Mesothelial cell of epicardium (in vitro differentiated cells): ENCODE results near the gene ZBTB3. TPM values are rescaled to one million over a fixed set of nuclear protein-coding genes. Genes with fewer than 3 reads are reported as not detected.

Source experiments
- DNase-seq, 2 experiments: peaks; one replicate each; pipeline ENCODE4 v3.0.0; 2021; ENCODE audit warnings: low spot score in 2 of 2; ENCODE audit not compliant: unreplicated experiment in 2 of 2
- H3K27ac Mint-ChIP-seq: 2 replicates; pipeline ENCODE4 v1.8.0; 2021; ENCODE audit warnings: mixed read lengths
- H3K27me3 Mint-ChIP-seq: 2 replicates; pipeline ENCODE4 v1.8.0; 2021; ENCODE audit warnings: low read depth, mixed read lengths
- H3K36me3 Mint-ChIP-seq: 2 replicates; pipeline ENCODE4 v1.8.0; 2021; ENCODE audit warnings: mixed read lengths
- H3K4me1 Mint-ChIP-seq: 2 replicates; pipeline ENCODE4 v1.8.0; 2021; ENCODE audit warnings: mixed read lengths
- H3K4me3 Mint-ChIP-seq: 2 replicates; pipeline ENCODE4 v1.8.0; 2021; ENCODE audit warnings: mild to moderate bottlenecking, moderate library complexity, mixed read lengths
- H3K9me3 Mint-ChIP-seq: 2 replicates; pipeline ENCODE4 v1.8.0; 2021; ENCODE audit warnings: mixed read lengths
- total RNA-seq: library from RNA; stranded (reverse); gene quantifications from 3 replicates; pipeline ENCODE4 v1.2.1, GENCODE V29; 2021
- TF ChIP-seq, protein P1 (sequence below): fragments of 200-600 bp; sonication (generic); IDR thresholded peaks from one replicate; pipeline ENCODE4 v1.5.0; 2021; ENCODE audit warnings: antibody characterized with exemption; ENCODE audit not compliant: unreplicated experiment

ZBTB3 gene
- total RNA-seq, 1 donor from 2014 or later: 13.2 TPM

DNA sequence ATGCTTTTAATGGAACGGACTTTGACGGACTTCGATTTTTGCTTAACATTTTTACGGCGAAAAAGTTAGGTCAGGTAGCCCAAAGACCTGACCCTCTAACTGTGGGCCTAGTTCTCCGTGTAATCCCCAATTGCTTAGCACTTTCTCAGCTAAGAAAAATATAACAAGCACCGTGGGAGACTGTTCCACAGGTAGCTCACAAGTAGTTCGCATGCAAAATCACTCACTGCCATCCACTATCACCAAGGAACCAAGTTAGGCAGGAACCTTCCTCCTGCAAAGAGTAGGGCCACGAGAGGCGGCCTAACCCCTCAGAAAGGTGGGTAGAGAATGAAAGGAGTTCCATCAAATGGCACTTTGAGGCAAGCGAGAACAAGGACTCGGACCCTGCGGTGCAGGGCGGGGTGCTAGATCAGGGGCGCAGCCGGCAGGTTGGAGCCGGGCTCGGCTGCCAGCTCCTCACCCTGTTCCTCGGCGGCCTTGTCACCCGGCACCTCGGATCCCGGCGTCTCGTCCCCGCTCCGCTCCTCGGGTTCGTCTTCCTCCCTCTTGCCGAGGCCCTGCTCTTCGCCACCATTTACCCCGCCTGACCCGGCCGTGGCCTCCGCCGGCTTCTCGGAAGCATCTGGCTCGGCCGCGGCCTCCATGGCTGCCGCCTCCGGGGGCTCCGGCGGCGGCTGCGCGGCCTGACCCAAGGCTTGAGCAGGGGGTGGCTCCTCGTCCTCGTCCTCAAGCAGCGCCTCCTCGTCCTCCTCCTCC is 27.6 kb downstream of the ZBTB3 start:
- no peaks in the 10 kb centered on the region for H3K9me3 Mint-ChIP-seq
- DNase-seq: no peak
- H3K4me3 Mint-ChIP-seq: peak overlapping the region; percentile 95
- peaks cover 20% of the 10 kb centered on the region for H3K36me3 Mint-ChIP-seq
- peaks cover 48% of the 10 kb centered on the region for H3K4me1 Mint-ChIP-seq
- TF ChIP-seq, protein P1, sequence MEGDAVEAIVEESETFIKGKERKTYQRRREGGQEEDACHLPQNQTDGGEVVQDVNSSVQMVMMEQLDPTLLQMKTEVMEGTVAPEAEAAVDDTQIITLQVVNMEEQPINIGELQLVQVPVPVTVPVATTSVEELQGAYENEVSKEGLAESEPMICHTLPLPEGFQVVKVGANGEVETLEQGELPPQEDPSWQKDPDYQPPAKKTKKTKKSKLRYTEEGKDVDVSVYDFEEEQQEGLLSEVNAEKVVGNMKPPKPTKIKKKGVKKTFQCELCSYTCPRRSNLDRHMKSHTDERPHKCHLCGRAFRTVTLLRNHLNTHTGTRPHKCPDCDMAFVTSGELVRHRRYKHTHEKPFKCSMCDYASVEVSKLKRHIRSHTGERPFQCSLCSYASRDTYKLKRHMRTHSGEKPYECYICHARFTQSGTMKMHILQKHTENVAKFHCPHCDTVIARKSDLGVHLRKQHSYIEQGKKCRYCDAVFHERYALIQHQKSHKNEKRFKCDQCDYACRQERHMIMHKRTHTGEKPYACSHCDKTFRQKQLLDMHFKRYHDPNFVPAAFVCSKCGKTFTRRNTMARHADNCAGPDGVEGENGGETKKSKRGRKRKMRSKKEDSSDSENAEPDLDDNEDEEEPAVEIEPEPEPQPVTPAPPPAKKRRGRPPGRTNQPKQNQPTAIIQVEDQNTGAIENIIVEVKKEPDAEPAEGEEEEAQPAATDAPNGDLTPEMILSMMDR: no peak
- H3K27me3 Mint-ChIP-seq: no peaks in the 10 kb centered on the region
- peak overlapping the region; percentile 91 for H3K27ac Mint-ChIP-seq

DNA sequence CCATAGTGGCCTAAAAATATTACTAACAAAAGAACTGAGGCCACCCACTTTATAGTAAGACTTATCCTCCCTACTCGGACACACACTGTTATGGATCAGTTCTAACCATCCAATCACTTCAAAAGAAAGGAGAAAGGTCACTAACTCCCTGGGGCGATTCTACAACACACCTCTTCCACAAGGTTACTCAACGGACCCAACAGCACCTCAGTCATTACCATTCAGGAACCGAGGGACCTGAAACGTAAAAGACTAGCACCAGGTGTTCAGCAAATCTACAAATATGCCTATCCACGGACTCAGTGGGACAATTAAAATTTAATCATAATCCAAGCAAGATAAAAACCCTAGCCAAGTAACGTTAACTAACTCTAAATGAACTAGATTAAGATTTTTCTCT is 28.3 kb downstream of the ZBTB3 start:
- Mint-ChIP-seq H3K36me3 (peaks cover 26% of the 10 kb centered on the region), H3K27me3 (no peaks in the 10 kb centered on the region), H3K4me1 (peaks cover 46% of the 10 kb centered on the region), H3K4me3 (peak overlapping the region; percentile 95), H3K27ac (peak overlapping the region; percentile 91), H3K9me3 (no peaks in the 10 kb centered on the region)
- TF ChIP-seq, protein P1: no peak
- DNase-seq: no peak

DNA sequence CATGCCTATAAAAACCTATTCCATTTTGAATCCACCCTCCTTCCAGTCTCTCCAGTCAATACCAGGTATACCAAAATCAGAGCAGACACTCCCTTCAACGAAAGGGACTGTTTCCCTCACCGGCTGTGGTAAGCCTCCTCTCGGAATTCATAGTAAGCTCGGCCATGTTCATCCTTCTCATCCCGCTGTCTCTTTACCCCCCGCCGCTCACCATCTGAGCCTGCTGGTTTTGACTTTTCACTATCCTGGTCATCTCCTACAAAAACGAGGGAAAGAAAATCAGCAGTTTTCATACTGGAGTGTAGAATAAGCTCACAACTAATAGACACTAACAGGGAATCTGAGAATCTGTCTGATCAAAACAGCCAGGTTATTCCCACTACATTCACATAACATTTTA is 29.8 kb downstream of the ZBTB3 start:
- Mint-ChIP-seq H3K4me1 (peaks cover 38% of the 10 kb centered on the region), H3K27ac (peak overlapping the region; percentile 48), H3K4me3 (peak overlapping the region; percentile 95), H3K36me3 (peaks cover 35% of the 10 kb centered on the region), H3K9me3 (no peaks in the 10 kb centered on the region), H3K27me3 (no peaks in the 10 kb centered on the region)
- TF ChIP-seq, protein P1: no peak
- DNase-seq: no peak

DNA sequence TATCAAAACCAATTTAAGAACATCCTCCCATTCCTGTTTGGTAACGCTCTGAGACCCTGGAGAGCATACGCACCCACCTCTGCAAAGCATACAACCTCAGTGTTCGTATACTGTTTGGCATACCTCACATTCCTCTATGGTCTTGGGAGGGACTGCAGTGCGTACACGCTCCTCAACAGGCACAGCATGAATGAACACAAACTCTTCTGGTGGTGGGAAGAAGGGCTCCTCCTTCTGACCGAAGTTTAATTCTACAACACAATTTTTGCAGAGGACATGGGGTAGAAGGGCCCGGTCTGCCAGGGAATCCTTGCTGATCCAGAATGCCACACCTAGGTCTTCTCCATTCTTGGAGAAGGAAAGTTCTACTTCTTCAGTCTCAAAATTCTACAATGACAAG is 32.0 kb downstream of the ZBTB3 start:
- no peak overlapping the region for H3K4me3 Mint-ChIP-seq
- no peaks in the 10 kb centered on the region for H3K27me3 Mint-ChIP-seq

DNA sequence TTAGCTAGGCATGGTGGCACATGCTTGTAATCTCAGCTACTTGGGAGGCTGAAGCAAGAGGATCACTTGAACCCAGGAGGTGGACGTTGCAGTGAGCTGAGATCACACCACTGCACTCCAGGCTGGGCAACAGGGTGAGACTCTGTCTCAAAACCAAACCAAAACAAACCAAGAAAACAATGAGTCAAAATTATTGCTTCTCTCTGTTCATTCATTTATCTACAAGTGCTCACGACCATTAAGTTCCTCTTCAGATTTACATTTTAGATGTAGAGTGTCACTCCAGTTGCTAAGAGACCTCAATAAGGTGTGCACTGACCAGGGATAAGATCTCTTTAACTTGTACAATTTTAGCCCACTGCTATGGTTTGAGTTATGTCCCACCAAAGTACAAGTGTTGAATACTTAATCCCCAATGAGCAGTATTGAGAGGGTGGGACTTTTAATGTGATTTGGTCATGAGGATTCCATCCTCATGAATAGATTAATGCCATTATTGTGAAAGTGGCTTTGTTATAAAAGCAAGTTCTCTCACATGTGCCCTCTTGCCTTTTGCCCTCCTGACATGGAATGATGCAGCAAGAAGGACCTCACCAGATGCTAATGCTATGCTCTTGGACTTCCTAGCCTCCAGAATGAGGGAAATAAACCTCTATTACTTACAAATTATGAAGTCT is 34.5 kb downstream of the ZBTB3 start:
- TF ChIP-seq, protein P1: no peak
- H3K4me3 Mint-ChIP-seq: no peak overlapping the region
- DNase-seq: no peak
- peaks cover 15% of the 10 kb centered on the region for H3K4me1 Mint-ChIP-seq
- H3K27me3 Mint-ChIP-seq: no peaks in the 10 kb centered on the region
- H3K27ac Mint-ChIP-seq: no peak overlapping the region
- H3K36me3 Mint-ChIP-seq: peaks cover 56% of the 10 kb centered on the region
- H3K9me3 Mint-ChIP-seq: no peaks in the 10 kb centered on the region

More for the DNA sequence above, 32.0 kb downstream of the ZBTB3 start:
- Mint-ChIP-seq H3K27ac (peak overlapping the region; percentile 81), H3K9me3 (no peaks in the 10 kb centered on the region), H3K4me1 (peaks cover 32% of the 10 kb centered on the region), H3K36me3 (peaks cover 43% of the 10 kb centered on the region)
- DNase-seq: no peak
- TF ChIP-seq, protein P1: no peak
